Measurements from ENCODE around the gene TNFRSF17.

DNA sequence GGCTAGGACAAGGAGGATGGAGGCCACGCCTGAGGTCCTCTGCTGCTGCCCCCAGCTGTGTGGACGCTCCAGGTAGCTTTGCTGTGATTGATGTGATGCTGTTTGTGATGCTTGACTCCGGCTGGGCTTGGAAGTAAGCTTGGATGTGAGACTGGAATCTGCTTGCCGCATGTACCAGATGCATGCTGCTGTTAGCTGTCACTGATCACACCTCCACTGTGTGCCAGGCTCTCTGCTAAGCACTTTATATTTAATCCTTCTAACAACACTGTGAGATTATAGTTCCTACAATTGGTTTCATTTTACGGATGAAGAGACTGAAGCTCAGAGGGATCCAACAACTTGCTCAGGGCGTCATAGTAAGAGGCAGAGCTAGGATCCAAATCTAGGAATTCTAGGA lies 35.0 kb downstream of the TNFRSF17 start:
- TF ChIP-seq, protein P1, sequence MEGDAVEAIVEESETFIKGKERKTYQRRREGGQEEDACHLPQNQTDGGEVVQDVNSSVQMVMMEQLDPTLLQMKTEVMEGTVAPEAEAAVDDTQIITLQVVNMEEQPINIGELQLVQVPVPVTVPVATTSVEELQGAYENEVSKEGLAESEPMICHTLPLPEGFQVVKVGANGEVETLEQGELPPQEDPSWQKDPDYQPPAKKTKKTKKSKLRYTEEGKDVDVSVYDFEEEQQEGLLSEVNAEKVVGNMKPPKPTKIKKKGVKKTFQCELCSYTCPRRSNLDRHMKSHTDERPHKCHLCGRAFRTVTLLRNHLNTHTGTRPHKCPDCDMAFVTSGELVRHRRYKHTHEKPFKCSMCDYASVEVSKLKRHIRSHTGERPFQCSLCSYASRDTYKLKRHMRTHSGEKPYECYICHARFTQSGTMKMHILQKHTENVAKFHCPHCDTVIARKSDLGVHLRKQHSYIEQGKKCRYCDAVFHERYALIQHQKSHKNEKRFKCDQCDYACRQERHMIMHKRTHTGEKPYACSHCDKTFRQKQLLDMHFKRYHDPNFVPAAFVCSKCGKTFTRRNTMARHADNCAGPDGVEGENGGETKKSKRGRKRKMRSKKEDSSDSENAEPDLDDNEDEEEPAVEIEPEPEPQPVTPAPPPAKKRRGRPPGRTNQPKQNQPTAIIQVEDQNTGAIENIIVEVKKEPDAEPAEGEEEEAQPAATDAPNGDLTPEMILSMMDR (IDR thresholded peaks at IDR 0.05) = no peak
- TF ChIP-seq POLR2A (IDR thresholded peaks at IDR 0.05) = no peak
